B cell (primary cell): ENCODE data around the gene NDUFS6.

Source experiments
- EZH2 ChIP-seq: IDR thresholded peaks from 2 replicates; pipeline ENCODE4 v1.6.1; 2012; ENCODE audit warnings: borderline replicate concordance, low read depth, mild to moderate bottlenecking, moderate library complexity, low read length; ENCODE audit not compliant: insufficient read depth, poor library complexity, severe bottlenecking
- TF ChIP-seq, protein P1 (sequence below): fragments of 200-600 bp; IDR thresholded peaks from one replicate; pipeline ENCODE4 v1.8.0; 2022; ENCODE audit warnings: antibody characterized with exemption, mild to moderate bottlenecking

DNA sequence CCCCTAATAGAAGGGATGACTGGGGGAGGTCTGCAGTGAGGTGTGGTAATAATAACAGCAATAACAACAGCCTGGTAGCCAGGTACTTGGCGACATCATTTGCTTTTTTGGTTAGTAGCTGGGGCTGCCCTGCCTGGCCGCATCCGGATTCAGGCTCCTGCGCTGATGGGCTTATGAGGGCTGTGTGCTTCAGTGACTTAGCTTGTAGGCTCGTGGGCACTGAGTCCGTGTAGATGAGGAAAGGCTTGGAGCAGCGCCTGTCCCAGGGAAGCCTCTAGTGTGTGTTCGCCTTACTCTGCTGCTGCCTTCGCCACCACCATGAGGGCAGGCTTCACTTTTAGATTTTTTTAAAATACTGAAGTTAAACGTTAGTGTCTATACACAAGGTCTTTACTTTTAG is 4.5 kb downstream of the NDUFS6 start:
- TF ChIP-seq, protein P1, sequence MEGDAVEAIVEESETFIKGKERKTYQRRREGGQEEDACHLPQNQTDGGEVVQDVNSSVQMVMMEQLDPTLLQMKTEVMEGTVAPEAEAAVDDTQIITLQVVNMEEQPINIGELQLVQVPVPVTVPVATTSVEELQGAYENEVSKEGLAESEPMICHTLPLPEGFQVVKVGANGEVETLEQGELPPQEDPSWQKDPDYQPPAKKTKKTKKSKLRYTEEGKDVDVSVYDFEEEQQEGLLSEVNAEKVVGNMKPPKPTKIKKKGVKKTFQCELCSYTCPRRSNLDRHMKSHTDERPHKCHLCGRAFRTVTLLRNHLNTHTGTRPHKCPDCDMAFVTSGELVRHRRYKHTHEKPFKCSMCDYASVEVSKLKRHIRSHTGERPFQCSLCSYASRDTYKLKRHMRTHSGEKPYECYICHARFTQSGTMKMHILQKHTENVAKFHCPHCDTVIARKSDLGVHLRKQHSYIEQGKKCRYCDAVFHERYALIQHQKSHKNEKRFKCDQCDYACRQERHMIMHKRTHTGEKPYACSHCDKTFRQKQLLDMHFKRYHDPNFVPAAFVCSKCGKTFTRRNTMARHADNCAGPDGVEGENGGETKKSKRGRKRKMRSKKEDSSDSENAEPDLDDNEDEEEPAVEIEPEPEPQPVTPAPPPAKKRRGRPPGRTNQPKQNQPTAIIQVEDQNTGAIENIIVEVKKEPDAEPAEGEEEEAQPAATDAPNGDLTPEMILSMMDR, result no peak
- TF ChIP-seq EZH2, result no peak
